IMR-90 (cell line): ENCODE data around the gene MSL3. TPM values are rescaled to one million over a fixed set of nuclear protein-coding genes. Genes with fewer than 3 reads are reported as not detected.

Source experiments
- ATAC-seq: fragments of 200-7000 bp; cut with Tn5 transposase; 2 replicates; pipeline ENCODE4 v1.9.1; 2020; ENCODE audit warnings: low read depth, mild to moderate bottlenecking, moderate library complexity
- Bru-seq: library from RNA; stranded (reverse); fragments of 400-500 nt; gene quantifications from one replicate; lab custom pipeline; 2021; lab: Mats Ljungman, UMichigan
- BruChase-seq, 2 experiments: library from RNA; stranded (reverse); fragments of 400-500 nt; gene quantifications; one replicate each; lab custom pipeline; 2021; lab: Mats Ljungman, UMichigan
- BruUV-seq: library from RNA; stranded (reverse); fragments of 400-500 nt; replicated peaks from 2 replicates; lab custom pipeline; 2021; lab: Mats Ljungman, UMichigan
- CTCF ChIA-PET: fragments of 300-600 bp; formaldehyde crosslinking; extraction: SDS; loops from one replicate; lab custom pipeline; 2021; ENCODE audit warnings: antibody characterized with exemption; lab: Yijun Ruan, JAX
- POLR2A ChIA-PET: fragments of 300-600 bp; sonication (Branson Sonifier 250); formaldehyde crosslinking; loops from one replicate; lab custom pipeline; 2022; ENCODE audit warnings: antibody characterized with exemption; ENCODE audit not compliant: unreplicated experiment; lab: Charles Lee
- DNase-seq: peaks from one replicate; pipeline ENCODE4 v3.0.0; 2013
- H2AFZ ChIP-seq: replicated peaks from 2 replicates; pipeline ENCODE3; 2013; ENCODE audit warnings: low read length, mild to moderate bottlenecking; ENCODE audit not compliant: poor library complexity
- H2AK5ac ChIP-seq: 2 replicates; pipeline ENCODE4 v1.6.1; 2013; ENCODE audit warnings: low read depth, low read length, inconsistent platforms
- H2AK9ac ChIP-seq: replicated peaks from 2 replicates; pipeline ENCODE3; 2013; ENCODE audit warnings: mild to moderate bottlenecking, low read depth, low read length, moderate library complexity; ENCODE audit not compliant: poor library complexity
- H2BK120ac ChIP-seq: 2 replicates; pipeline ENCODE4 v1.6.1; 2013; ENCODE audit warnings: low read depth, low read length, inconsistent platforms
- H2BK15ac ChIP-seq: 3 replicates; pipeline ENCODE4 v1.6.1; 2013; ENCODE audit warnings: low read depth, low read length, inconsistent platforms
- H2BK20ac ChIP-seq: 2 replicates; pipeline ENCODE4 v1.6.1; 2013; ENCODE audit warnings: low read depth, mild to moderate bottlenecking, inconsistent platforms, low read length, moderate library complexity
- H2BK5ac ChIP-seq: 2 replicates; pipeline ENCODE4 v1.6.1; 2013; ENCODE audit warnings: mild to moderate bottlenecking, low read depth, low read length, inconsistent platforms; ENCODE audit not compliant: poor library complexity, severe bottlenecking
- H3K14ac ChIP-seq: replicated peaks from 2 replicates; pipeline ENCODE4 v1.6.1; 2013; ENCODE audit warnings: low read depth, low read length, inconsistent platforms
- H3K18ac ChIP-seq: 2 replicates; pipeline ENCODE4 v1.6.1; 2013; ENCODE audit warnings: low read depth, low read length, control low read depth
- H3K23ac ChIP-seq: 2 replicates; pipeline ENCODE4 v1.6.1; 2013; ENCODE audit warnings: low read depth, low read length, inconsistent platforms
- H3K27ac ChIP-seq: 2 replicates; pipeline ENCODE4 v1.5.1; 2013; ENCODE audit warnings: mild to moderate bottlenecking, control low read depth, low read length; ENCODE audit not compliant: insufficient read depth
- H3K27me3 ChIP-seq: 2 replicates; pipeline ENCODE4 v1.6.1; 2013; ENCODE audit warnings: low read length; ENCODE audit not compliant: control insufficient read depth, insufficient read depth
- H3K36me3 ChIP-seq: 2 replicates; pipeline ENCODE4 v1.6.1; 2013; ENCODE audit warnings: low read length, mixed read lengths; ENCODE audit not compliant: control insufficient read depth, insufficient read depth
- H3K4ac ChIP-seq: 2 replicates; pipeline ENCODE4 v1.6.1; 2013; ENCODE audit warnings: low read depth, low read length, inconsistent platforms
- H3K4me1 ChIP-seq: 2 replicates; pipeline ENCODE4 v1.6.1; 2013; ENCODE audit warnings: low read length, mixed read lengths; ENCODE audit not compliant: control insufficient read depth, insufficient read depth
- H3K4me2 ChIP-seq: 2 replicates; pipeline ENCODE4 v1.6.1; 2013; ENCODE audit warnings: low read depth, mild to moderate bottlenecking, control low read depth, low read length, moderate library complexity
- H3K4me3 ChIP-seq: 2 replicates; pipeline ENCODE4 v1.5.1; 2013; ENCODE audit warnings: low read depth, mild to moderate bottlenecking, control low read depth, low read length, moderate library complexity; ENCODE audit not compliant: insufficient read depth
- H3K56ac ChIP-seq: 2 replicates; pipeline ENCODE4 v1.6.1; 2013; ENCODE audit warnings: low read length, inconsistent platforms; ENCODE audit not compliant: insufficient read depth; ENCODE audit errors: extremely low read depth
- H3K79me1 ChIP-seq, 2 experiments: 2 replicates each; pipeline ENCODE4 v1.6.1; 2013; ENCODE audit warnings: low read length in 2 of 2, inconsistent platforms in 1 of 2, low read depth in 1 of 2
- H3K9ac ChIP-seq: 2 replicates; pipeline ENCODE4 v1.6.1; 2013; ENCODE audit warnings: low read depth, low read length, control low read depth
- H3K9me1 ChIP-seq: 2 replicates; pipeline ENCODE4 v1.6.1; 2013; ENCODE audit warnings: low read length, inconsistent platforms; ENCODE audit not compliant: insufficient read depth
- H3K9me3 ChIP-seq: 2 replicates; pipeline ENCODE4 v1.6.1; 2013; ENCODE audit warnings: low read length; ENCODE audit not compliant: control insufficient read depth, insufficient read depth
- H4K20me1 ChIP-seq: 2 replicates; pipeline ENCODE4 v1.6.1; 2013; ENCODE audit warnings: low read length, inconsistent platforms; ENCODE audit not compliant: insufficient read depth
- H4K5ac ChIP-seq: 2 replicates; pipeline ENCODE4 v1.6.1; 2013; ENCODE audit warnings: mild to moderate bottlenecking, low read depth, low read length, control low read depth
- H4K8ac ChIP-seq, 2 experiments: 2 replicates each; pipeline ENCODE4 v1.6.1; 2013; ENCODE audit warnings: low read depth in 2 of 2, low read length in 2 of 2, control low read depth in 1 of 2, inconsistent platforms in 1 of 2
- H4K91ac ChIP-seq: 2 replicates; pipeline ENCODE4 v1.6.1; 2013; ENCODE audit warnings: low read depth, low read length, inconsistent platforms; ENCODE audit not compliant: insufficient read depth
- CHD1 ChIP-seq: IDR thresholded peaks from 2 replicates; pipeline ENCODE4 v1.6.1; 2012; ENCODE audit warnings: low read depth, low read length, improper control_type of control experiment
- MAZ ChIP-seq: IDR thresholded peaks from 2 replicates; pipeline ENCODE4 v1.6.1; 2012; ENCODE audit warnings: low read depth, mild to moderate bottlenecking, low read length, improper control_type of control experiment, moderate library complexity, borderline replicate concordance
- POLR2A ChIP-seq: IDR thresholded peaks from 2 replicates; pipeline ENCODE4 v1.6.1; 2012; ENCODE audit warnings: mild to moderate bottlenecking, low read depth, low read length
- WGBS, 2 experiments: methylation state at CpG; one replicate each; pipeline versions ENCODE4 v1.1.5 to v1.1.7; 2013; ENCODE audit warnings: missing lambda C conversion rate in 2 of 2; ENCODE audit not compliant: insufficient read length in 1 of 2; ENCODE audit errors: extremely low coverage in 2 of 2; 5-methylcytosine and 5-hydroxymethylcytosine counted together
- dilution Hi-C: fragments of 300-500 bp; cut with HindIII; formaldehyde crosslinking; loops from one replicate; pipeline ENCODE4 v1.14.3; 2018; ENCODE audit warnings: low sequenced_read_pairs; ENCODE audit not compliant: unreplicated experiment
- in situ Hi-C: fragments of 300-500 bp; cut with MboI; formaldehyde crosslinking; loops from 3 replicates; pipeline ENCODE4 v1.14.3; 2019; ENCODE audit warnings: low sequenced_read_pairs, inconsistent platforms, mixed read lengths
- intact Hi-C: fragments of 100-400 bp; cut with micrococcal nuclease; formaldehyde crosslinking; loops from 2 replicates; pipeline ENCODE4 v1.10.0; 2022
- long read RNA-seq: library from polyadenylated mRNA; unstranded; transcript quantifications from one replicate; pipeline ENCODE4 v2.0.0, GENCODE V29; 2021; ENCODE audit not compliant: unreplicated experiment
- polyA plus RNA-seq, 3 experiments: library from polyadenylated mRNA; depleted of rRNA; stranded (reverse); fragments of >200 nt; gene quantifications; 2 replicates each; pipeline ENCODE4 v1.2.3, GENCODE V29; 2012; ENCODE audit warnings: low replicate concordance in 1 of 3
- total RNA-seq: library from RNA; depleted of rRNA; stranded (reverse); fragments of >200 nt; gene quantifications from 2 replicates; pipeline ENCODE4 v1.2.3, GENCODE V29; 2012; rRNA removed
- TF ChIP-seq, protein P1 (sequence below): conservative IDR thresholded peaks from 2 replicates; pipeline ENCODE4 v1.5.1; 2012; ENCODE audit warnings: mild to moderate bottlenecking, low read depth, low read length, improper control_type of control experiment

The MSL3 gene, protein sequence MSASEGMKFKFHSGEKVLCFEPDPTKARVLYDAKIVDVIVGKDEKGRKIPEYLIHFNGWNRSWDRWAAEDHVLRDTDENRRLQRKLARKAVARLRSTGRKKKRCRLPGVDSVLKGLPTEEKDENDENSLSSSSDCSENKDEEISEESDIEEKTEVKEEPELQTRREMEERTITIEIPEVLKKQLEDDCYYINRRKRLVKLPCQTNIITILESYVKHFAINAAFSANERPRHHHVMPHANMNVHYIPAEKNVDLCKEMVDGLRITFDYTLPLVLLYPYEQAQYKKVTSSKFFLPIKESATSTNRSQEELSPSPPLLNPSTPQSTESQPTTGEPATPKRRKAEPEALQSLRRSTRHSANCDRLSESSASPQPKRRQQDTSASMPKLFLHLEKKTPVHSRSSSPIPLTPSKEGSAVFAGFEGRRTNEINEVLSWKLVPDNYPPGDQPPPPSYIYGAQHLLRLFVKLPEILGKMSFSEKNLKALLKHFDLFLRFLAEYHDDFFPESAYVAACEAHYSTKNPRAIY
- total RNA-seq: 21.3 and 22.2 TPM in 2 replicates
- 19.6 TPM in 2 replicates for polyA plus RNA-seq (2012; rRNA removed)
- 8.3 and 13.6 TPM in 2 replicates for polyA plus RNA-seq (2012; cell fraction: cytosol; rRNA removed)
- polyA plus RNA-seq (2012; cell fraction: nucleus; rRNA removed; ENCODE audit: low replicate concordance): 29.0 and 69.5 TPM in 2 replicates
- Bru-seq, nascent RNA: percentile 49 among the genes with signal in this experiment
- percentile 57 among the genes with signal in this experiment for BruChase-seq, experiment 1, labeled RNA remaining after a 6-hour chase
- BruChase-seq, experiment 2, labeled RNA remaining after a 2-hour chase: percentile 57 among the genes with signal in this experiment
- long read RNA-seq, transcript MSL3-233 (12 exons, 2,507 nt): minor isoform, 6 of 19 reads
- long read RNA-seq, transcript MSL3-201 (13 exons, 2,364 nt): major isoform, 8 of 19 reads
- long read RNA-seq, partial matches to known transcripts: 4 of 19 reads
- long read RNA-seq, other reads (novel, unspliced or antisense): 0 of 19 reads

DNA sequence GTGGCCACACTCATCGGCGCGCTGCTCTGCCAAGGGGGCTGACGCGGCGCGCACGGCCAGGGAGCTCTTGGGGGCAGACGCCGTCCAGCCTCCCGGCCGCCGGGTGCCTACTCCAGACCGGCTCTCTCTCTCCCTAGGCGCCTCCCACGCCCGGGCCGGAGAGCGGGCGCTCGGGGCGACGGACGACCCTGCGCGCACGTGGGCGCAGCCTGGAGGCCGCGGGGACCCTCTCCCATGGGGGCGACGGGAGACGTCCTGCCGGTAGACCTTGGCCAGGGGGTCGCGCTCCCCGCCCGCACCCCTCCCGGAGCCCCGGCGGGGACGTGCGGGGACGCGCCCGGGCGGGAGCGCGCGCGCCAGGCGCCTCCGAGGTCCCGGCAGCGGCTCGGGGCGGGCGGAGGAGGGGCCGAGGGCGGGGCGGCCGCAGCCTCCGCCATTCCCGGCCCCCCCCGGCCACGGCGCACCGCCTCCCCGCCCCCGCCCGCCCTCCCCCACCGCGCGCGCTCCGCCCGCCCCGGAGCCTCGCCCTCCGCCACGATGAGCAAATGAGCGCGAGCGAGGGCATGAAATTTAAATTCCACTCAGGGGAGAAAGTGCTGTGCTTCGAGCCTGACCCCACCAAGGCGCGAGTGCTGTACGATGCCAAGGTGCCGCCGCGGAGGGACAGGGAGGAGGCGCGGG, at the start of gene MSL3:
MSL3 (plus strand) TSS at position 519 of the 681 bp plus-strand sequence; CDS start at position 546, 27 bp downstream.
- in situ Hi-C loops: loop anchor here (25.0 kb wide), 1 partner anchor 1571 kb away; no protein-coding TSS in a partner anchor

More for the DNA sequence above, at the start of gene MSL3:
- Histone ChIP-seq H3K56ac (peak within 1 kb of the TSS; percentile 56), H3K18ac (no peak within 1 kb of the TSS; the same call in 1 of the 2 replicates), H3K9me1 (no peaks in the 10 kb centered on the region), H3K36me3 (peaks cover 3% of the 10 kb centered on the region; the same call in 1 of the 2 replicates), H3K4me1 (no peaks in the 10 kb centered on the region), H4K91ac (peak within 1 kb of the TSS; percentile 77), H4K5ac (peak within 1 kb of the TSS; percentile 69; the same call in 1 of the 2 replicates), H2AK5ac (peak within 1 kb of the TSS; percentile 88), H3K23ac (peak within 1 kb of the TSS; percentile 8), H2BK120ac (peak within 1 kb of the TSS; percentile 85), H3K27ac (peak within 1 kb of the TSS; percentile 98), H2AK9ac (peak within 1 kb of the TSS; percentile 90), H3K4me3 (peak within 1 kb of the TSS; percentile 97), H3K4me2 (peak within 1 kb of the TSS; percentile 91), H3K4ac (peak within 1 kb of the TSS; percentile 88), H2AFZ (peak within 1 kb of the TSS; percentile 94), H3K79me1 (peaks cover 0 to 4% of the 10 kb centered on the region in 2 experiments; a peak in 2 of 4 replicates), H4K20me1 (no peaks in the 10 kb centered on the region), H4K8ac (peak within 1 kb of the TSS; percentile 79 to 95; a peak in 3 of 4 replicates), H2BK5ac (peak within 1 kb of the TSS; percentile 94), H2BK20ac (no peak within 1 kb of the TSS), H3K27me3 (peaks cover 3% of the 10 kb centered on the region; the same call in 1 of the 2 replicates), H3K14ac (peak within 1 kb of the TSS; percentile 80; the same call in 1 of the 2 replicates), H3K9ac (peak within 1 kb of the TSS; percentile 91), H2BK15ac (no peak within 1 kb of the TSS; the same call in 2 of the 3 replicates), H3K9me3 (no peaks in the 10 kb centered on the region)
- 14% methylated on average over 16 of the region's 93 CpGs; no CpG with 5 or more reads in 1 of the 2 experiments for WGBS, 2 experiments
- DNase-seq: peak; percentile 61
- intact Hi-C loops (loop anchor here (5.0 kb wide), 1 partner anchor 91 kb away; the partner anchor contains the start of gene ARHGAP6), dilution Hi-C loops (no loop called here)
- ATAC-seq: peak; percentile 86
- peak; percentile 52; the same call in 1 of the 2 replicates for TF ChIP-seq POLR2A
- TF ChIP-seq, protein P1, sequence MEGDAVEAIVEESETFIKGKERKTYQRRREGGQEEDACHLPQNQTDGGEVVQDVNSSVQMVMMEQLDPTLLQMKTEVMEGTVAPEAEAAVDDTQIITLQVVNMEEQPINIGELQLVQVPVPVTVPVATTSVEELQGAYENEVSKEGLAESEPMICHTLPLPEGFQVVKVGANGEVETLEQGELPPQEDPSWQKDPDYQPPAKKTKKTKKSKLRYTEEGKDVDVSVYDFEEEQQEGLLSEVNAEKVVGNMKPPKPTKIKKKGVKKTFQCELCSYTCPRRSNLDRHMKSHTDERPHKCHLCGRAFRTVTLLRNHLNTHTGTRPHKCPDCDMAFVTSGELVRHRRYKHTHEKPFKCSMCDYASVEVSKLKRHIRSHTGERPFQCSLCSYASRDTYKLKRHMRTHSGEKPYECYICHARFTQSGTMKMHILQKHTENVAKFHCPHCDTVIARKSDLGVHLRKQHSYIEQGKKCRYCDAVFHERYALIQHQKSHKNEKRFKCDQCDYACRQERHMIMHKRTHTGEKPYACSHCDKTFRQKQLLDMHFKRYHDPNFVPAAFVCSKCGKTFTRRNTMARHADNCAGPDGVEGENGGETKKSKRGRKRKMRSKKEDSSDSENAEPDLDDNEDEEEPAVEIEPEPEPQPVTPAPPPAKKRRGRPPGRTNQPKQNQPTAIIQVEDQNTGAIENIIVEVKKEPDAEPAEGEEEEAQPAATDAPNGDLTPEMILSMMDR: no peak
- TF ChIP-seq MAZ: peak; percentile 50; the same call in 1 of the 2 replicates
- TF ChIP-seq CHD1: no peak
- no TSS peak for BruUV-seq
- POLR2A ChIA-PET: no interaction called here
- CTCF ChIA-PET: interaction anchor here (1.0 to 1.6 kb wide), 2 partner anchors 20 to 79 kb away, joined by 3 to 4 read pairs; no protein-coding TSS in a partner anchor
